ENCODE measurements around the gene FOXO1.

Gene FOXO1

GRCh38 chr13:40572961-40573360, 93.5 kb downstream of the FOXO1 start:
- DNase-seq, result no peak

- DNase-seq, result no peak
Observed at GRCh38 chr13:40571338-40571963, 95.0 kb downstream of the FOXO1 start.

- no peak for DNase-seq
Observed at GRCh38 chr13:40570930-40571329, 95.5 kb downstream of the FOXO1 start.

GRCh38 chr13:40569024-40569350, 97.5 kb downstream of the FOXO1 start:
- peak; percentile 7 for DNase-seq

GRCh38 chr13:40568246-40569023, 98.0 kb downstream of the FOXO1 start:
- DNase-seq, result no peak

GRCh38 chr13:40566811-40567210, 99.6 kb downstream of the FOXO1 start:
- DNase-seq, result no peak

- DNase-seq, result no peak
Observed at GRCh38 chr13:40565282-40566148, 100.9 kb downstream of the FOXO1 start.

GRCh38 chr13:40564342-40565001, 102.0 kb downstream of the FOXO1 start:
- DNase-seq, result no peak

- no peak for DNase-seq
Observed at GRCh38 chr13:40563350-40564125, 102.9 kb downstream of the FOXO1 start.

GRCh38 chr13:40562975-40563349, 103.5 kb downstream of the FOXO1 start:
- no peak for DNase-seq

- no peak for DNase-seq
Observed at GRCh38 chr13:40559915-40560314, 106.5 kb downstream of the FOXO1 start.

GRCh38 chr13:40558656-40559055, 107.8 kb downstream of the FOXO1 start:
- DNase-seq, result no peak

GRCh38 chr13:40556453-40556852, 110.0 kb downstream of the FOXO1 start:
- DNase-seq, result no peak

GRCh38 chr13:40553356-40553755, 113.1 kb downstream of the FOXO1 start:
- DNase-seq, result no peak

GRCh38 chr13:40552895-40553294, 113.5 kb downstream of the FOXO1 start:
- no peak for DNase-seq

- no peak for DNase-seq
Observed at GRCh38 chr13:40550130-40550529, 116.3 kb downstream of the FOXO1 start.

- DNase-seq, result no peak
Observed at GRCh38 chr13:40549500-40550094, 116.8 kb downstream of the FOXO1 start.

- no peak for DNase-seq
Observed at GRCh38 chr13:40547591-40548315, 118.7 kb downstream of the FOXO1 start.

GRCh38 chr13:40546047-40546446, 120.4 kb downstream of the FOXO1 start:
- peak; percentile 19 for DNase-seq

- DNase-seq, result peak; percentile 84
Observed at GRCh38 chr13:40540328-40541044, 126.0 kb downstream of the FOXO1 start.
